ENCODE data around the gene TBC1D30. TPM values are rescaled to one million over a fixed set of nuclear protein-coding genes. Genes with fewer than 3 reads are reported as not detected.
"Not testable (repeated sequence)": the region's sequence is repeated elsewhere in the genome, so short reads cannot be mapped to it uniquely, and the experiment has no call there.

Gene TBC1D30
- total RNA-seq, 1 donor from 2014 or later, result 1.6 TPM

DNA sequence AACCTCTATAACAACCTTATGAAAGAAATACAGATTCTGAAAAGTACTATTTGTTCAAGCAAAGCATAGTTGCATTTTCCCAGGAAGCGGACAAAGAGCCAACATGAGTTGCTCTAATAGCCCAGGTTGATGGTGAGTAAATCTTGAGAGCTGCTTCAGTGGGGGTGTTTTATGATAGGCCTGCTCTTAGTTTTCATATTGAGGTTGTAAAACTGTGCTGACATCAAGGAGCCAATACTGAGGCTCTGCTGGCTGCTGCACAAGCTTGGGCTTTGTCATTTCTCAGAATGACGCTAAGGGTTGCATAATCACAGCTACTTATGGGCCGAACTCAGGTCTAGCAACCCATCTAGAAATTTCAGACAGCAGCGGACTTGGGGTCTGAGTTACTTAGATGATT, 11.5 kb downstream of the TBC1D30 start:
- H3K4me3 ChIP-seq (ENCODE audit: low read depth, low read length), result no peak overlapping the region
- no peak for DNase-seq (ENCODE audit: low read depth)
- no peak for TF ChIP-seq CTCF (conservative IDR thresholded peaks at IDR 0.05; ENCODE audit: low read depth, low read length)

GRCh38 chr12:64836856-64837255, 12.4 kb downstream of the TBC1D30 start:
- no peak for DNase-seq (ENCODE audit: low read depth)
- H3K4me3 ChIP-seq (ENCODE audit: low read depth, low read length), result no peak overlapping the region
- no peak for TF ChIP-seq CTCF (conservative IDR thresholded peaks at IDR 0.05; ENCODE audit: low read depth, low read length)

DNA sequence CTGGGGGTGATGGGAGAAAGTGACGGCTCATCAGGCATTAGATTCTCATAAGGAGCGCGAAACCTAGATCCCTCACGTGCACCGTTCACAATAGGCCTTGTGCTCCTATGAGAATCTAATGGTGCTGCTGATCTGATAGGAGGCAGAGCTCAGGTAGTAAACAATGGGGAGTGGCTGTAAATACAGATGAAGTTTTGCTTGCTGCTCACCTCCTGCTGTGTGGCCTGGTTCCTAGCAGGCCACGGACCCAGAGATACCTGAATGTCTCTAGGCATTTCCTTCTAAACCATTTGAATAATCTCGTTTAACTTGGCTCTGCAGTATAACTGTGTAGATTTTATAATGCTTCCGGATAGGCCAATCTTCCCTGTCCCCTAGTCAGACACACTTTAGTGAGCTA, 13.0 kb downstream of the TBC1D30 start:
- no peak for TF ChIP-seq CTCF (conservative IDR thresholded peaks at IDR 0.05; ENCODE audit: low read depth, low read length)
- no peak for DNase-seq (ENCODE audit: low read depth)
- no peak overlapping the region for H3K4me3 ChIP-seq (ENCODE audit: low read depth, low read length)

DNA sequence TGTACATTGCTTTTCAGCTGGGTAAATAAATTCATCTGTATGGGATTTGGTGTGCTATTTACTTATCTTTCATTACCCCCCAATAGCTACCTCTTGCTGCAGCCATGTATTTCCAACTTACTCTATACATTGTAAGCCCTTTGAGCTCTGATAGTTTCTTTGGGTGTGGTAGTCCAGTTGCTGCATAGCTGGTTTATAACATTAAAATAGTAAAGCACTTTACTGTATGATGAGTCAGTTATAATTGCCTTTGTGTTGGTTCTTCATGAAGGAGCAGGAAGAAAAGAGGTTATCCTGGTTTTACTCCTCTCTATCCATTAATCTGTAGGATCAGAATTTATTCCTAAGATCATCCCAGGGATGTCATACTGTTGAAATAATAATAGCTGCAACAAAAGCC, 15.7 kb downstream of the TBC1D30 start:
- H3K4me3 ChIP-seq (ENCODE audit: low read depth, low read length), result no peak overlapping the region
- no peak for DNase-seq (ENCODE audit: low read depth)
- TF ChIP-seq CTCF (conservative IDR thresholded peaks at IDR 0.05; ENCODE audit: low read depth, low read length), result no peak

GRCh38 chr12:64840949-64841717, 16.7 kb downstream of the TBC1D30 start:
- no peak for DNase-seq (ENCODE audit: low read depth)
- no peak for TF ChIP-seq CTCF (conservative IDR thresholded peaks at IDR 0.05; ENCODE audit: low read depth, low read length)
- no peak overlapping the region for H3K4me3 ChIP-seq (ENCODE audit: low read depth, low read length)

DNA sequence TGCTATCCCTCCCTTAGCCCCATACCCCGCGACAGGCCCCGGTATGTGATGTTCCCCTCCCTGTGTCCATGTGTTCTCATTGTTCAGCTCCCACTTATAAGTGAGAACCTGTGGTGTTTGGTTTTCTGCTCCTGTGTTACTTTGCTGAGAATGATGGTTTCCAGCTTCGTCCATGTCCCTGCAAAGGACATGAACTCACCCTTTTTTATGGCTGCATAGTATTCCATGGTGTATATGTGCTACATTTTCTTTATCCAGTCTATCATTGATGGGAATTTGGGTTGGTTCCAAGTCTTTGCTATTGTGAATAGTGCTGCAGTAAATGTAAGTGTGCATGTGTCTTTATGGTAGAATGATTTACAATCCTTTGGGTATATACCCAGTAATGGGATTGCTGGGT, 24.0 kb downstream of the TBC1D30 start:
- not testable (repeated sequence) for DNase-seq (ENCODE audit: low read depth)

GRCh38 chr12:64858882-64859605, 34.6 kb downstream of the TBC1D30 start:
- DNase-seq (ENCODE audit: low read depth), result no peak
- TF ChIP-seq CTCF (conservative IDR thresholded peaks at IDR 0.05; ENCODE audit: low read depth, low read length), result no peak
- no peak overlapping the region for H3K4me3 ChIP-seq (ENCODE audit: low read depth, low read length)

More for the DNA sequence above, 24.0 kb downstream of the TBC1D30 start:
- not testable (repeated sequence) for H3K4me3 ChIP-seq (ENCODE audit: low read depth, low read length)
